ENCODE data around the gene PPP2R5C. TPM values are rescaled to one million over a fixed set of nuclear protein-coding genes. Genes with fewer than 3 reads are reported as not detected.

Gene PPP2R5C
- total and polyA plus RNA-seq, 2 donors (not counting 3 experiments of a cell fraction or from before 2014, with no cell fraction given): 42.6 to 83.6 TPM

DNA sequence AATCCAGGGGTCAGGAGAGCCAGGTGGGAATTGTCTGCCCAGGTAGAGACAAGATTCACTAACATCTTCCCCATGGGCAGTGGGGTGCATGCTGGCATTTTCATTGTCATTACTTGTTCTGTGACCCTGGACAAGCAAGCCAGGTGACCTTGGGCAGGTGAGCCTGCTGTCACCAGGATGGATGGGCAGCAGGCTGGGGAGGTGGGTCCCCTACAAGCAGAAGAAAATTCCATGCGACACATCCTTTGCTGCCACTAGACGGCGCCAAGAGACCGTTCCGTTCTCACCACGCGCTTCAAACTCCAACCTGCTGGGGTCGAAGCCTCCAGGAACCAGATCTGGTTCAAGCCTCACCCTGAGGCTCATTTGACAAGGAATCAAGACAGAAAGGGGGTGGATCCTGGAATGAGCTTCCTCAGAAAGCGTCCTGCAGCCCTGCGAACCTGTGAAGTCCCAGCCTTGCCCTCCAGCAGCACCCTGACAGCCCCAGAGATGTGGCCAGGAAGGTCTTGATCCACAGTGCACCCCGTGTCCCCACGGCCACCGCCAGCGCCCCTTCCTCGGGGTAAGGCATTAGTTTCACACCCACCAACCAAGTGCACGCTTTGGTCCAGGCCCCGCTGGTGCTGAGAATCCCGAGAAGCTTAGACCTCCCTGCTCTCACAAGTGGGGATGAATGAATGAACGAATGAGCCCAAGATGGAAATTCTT is 199.7 kb downstream of the PPP2R5C start:
- ChIA-PET POLR2A (interaction anchor here (0.6 to 0.9 kb wide), 2 partner anchors 152 to 201 kb away, joined by 3 read pairs; no protein-coding TSS in a partner anchor), CTCF (interaction anchor here (0.9 to 1.7 kb wide), 8 partner anchors 9 to 254 kb away, joined by 3 to 10 read pairs (median 5); no protein-coding TSS in a partner anchor)
- no peaks in the 10 kb centered on the region for H3K27me3 ChIP-seq (ENCODE audit: control insufficient read depth in 2 of 2, insufficient read depth in 2 of 2, low read length in 2 of 2)
- H4K20me1 ChIP-seq (replicated peaks; ENCODE audit: control insufficient read depth, extremely low read depth, insufficient read depth, low read length): no peaks in the 10 kb centered on the region
- H3K9me3 ChIP-seq (replicated peaks; ENCODE audit: control insufficient read depth, insufficient read depth, low read length): no peaks in the 10 kb centered on the region
- FAIRE-seq (peak; percentile 72), DNase-seq (ENCODE audit: low read depth, low spot score) (peak; percentile 76)
- H3K36me3 ChIP-seq (ENCODE audit: control insufficient read depth in 2 of 2, extremely low read depth in 1 of 2, insufficient read depth in 2 of 2, low read length in 2 of 2): no peaks in the 10 kb centered on the region
- peaks cover 17% of the 10 kb centered on the region for H3K79me2 ChIP-seq (ENCODE audit: control insufficient read depth, insufficient read depth, low read length)
- intact Hi-C loops (cut with micrococcal nuclease) (loop anchor here (1.0 to 5.0 kb wide), 5 partner anchors 19 to 356 kb away; partner anchors contain the start of gene HSP90AA1), dilution Hi-C loops (cut with MboI; ENCODE audit: extremely low pct_ligation_motif_present, low sequenced_read_pairs) (no loop called here)
- H2AFZ ChIP-seq (ENCODE audit: low read depth, low read length): peak overlapping the region; percentile 39
- H3K9me1 ChIP-seq (replicated peaks; ENCODE audit: control insufficient read depth, extremely low read depth, insufficient read depth, low read length): no peaks in the 10 kb centered on the region
- H3K9ac ChIP-seq (replicated peaks; ENCODE audit: extremely low read depth, insufficient read depth, low read length): no peak overlapping the region
- no peak overlapping the region for H3K27ac ChIP-seq (ENCODE audit: insufficient read depth, low read depth, low read length)
- H3K4me2 ChIP-seq (ENCODE audit: insufficient read depth, low read length): no peak overlapping the region
- H3K4me3 ChIP-seq (replicated peaks in 1 of 3; ENCODE audit: insufficient read depth in 1 of 3, low read depth in 1 of 3, low read length in 3 of 3): no peak overlapping the region
- no TSS peak for BruUV-seq (replicated peaks)
- TF ChIP-seq, protein P1, sequence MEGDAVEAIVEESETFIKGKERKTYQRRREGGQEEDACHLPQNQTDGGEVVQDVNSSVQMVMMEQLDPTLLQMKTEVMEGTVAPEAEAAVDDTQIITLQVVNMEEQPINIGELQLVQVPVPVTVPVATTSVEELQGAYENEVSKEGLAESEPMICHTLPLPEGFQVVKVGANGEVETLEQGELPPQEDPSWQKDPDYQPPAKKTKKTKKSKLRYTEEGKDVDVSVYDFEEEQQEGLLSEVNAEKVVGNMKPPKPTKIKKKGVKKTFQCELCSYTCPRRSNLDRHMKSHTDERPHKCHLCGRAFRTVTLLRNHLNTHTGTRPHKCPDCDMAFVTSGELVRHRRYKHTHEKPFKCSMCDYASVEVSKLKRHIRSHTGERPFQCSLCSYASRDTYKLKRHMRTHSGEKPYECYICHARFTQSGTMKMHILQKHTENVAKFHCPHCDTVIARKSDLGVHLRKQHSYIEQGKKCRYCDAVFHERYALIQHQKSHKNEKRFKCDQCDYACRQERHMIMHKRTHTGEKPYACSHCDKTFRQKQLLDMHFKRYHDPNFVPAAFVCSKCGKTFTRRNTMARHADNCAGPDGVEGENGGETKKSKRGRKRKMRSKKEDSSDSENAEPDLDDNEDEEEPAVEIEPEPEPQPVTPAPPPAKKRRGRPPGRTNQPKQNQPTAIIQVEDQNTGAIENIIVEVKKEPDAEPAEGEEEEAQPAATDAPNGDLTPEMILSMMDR (IDR thresholded peaks at IDR 0.05; ENCODE audit: extremely low read depth in 1 of 2, insufficient read depth in 1 of 2, low read depth in 1 of 2, low read length in 2 of 2): peak; percentile 78 to 95
- TF ChIP-seq, protein P2, sequence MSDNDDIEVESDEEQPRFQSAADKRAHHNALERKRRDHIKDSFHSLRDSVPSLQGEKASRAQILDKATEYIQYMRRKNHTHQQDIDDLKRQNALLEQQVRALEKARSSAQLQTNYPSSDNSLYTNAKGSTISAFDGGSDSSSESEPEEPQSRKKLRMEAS (IDR thresholded peaks at IDR 0.05; ENCODE audit: insufficient read depth, insufficient read length): peak; percentile 51
- TF ChIP-seq POLR2AphosphoS5 (IDR thresholded peaks at IDR 0.05; ENCODE audit: insufficient read depth, low read depth, low read length): no peak
- H3K4me1 ChIP-seq (ENCODE audit: control insufficient read depth, extremely low read depth, insufficient read depth, low read length): peaks cover 8% of the 10 kb centered on the region
